Ramos (cell line): Measurements from ENCODE around the gene FANCG.

Source experiments
- in situ Hi-C: fragments of 300-500 bp; cut with MboI; formaldehyde crosslinking; loops from one replicate; pipeline ENCODE4 v1.14.3; 2022; ENCODE audit warnings: low sequenced_read_pairs; ENCODE audit not compliant: unreplicated experiment

Gene FANCG

DNA sequence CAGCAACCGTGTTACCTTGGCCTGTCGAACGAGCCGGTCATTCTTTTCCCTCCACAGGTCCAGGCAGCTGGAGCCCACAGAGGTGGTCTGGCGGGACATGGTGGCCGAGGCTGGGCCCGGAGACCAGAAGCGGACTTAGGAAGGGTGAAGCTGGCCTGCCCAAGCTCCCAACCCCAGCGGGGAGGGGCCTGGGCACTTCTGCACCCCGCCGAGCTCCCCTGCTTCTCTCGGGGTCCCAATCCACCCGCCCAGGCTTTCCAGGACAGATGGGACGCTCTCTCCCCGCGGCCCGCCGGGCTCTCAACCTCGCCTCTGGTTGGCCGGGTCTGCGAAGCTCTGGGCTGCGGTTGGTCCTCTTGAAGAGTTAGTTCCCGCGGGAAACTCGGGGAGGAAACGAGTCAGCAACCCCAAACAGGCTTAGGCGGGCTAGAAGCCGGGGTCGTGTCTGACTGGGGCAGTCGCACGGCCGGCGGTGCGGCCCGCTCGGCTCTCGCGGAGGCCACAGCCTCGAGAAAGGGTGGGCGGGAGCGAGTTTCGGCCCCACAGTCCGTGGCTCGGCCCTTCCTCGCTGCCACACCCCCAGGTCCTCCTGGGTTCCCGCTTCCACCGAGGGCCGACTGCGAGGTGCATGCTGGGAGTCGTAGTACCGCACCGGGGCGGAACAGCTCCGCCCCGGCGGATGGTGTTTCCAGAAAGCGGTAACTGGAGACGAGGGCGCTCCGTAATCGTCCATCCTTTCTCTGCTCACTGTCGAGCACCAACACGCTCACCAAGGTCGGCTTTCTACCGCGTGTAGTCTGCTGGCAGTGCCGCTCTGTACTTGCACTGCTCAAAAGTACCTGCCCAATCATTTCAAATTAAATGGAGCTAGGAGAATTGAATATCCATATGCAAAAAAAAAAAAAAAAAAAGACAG lies at the start of gene FANCG:
Gene FANCG, minus strand, starts transcription at position 517 of the 916 bp plus-strand sequence. Its CDS starts 418 bp downstream, at position 99.
- in situ Hi-C loops = loop anchor here (25.0 kb wide), 1 partner anchor 658 kb away; the partner anchor contains the start of genes CREB3, GBA2, RGP1 and TLN1

DNA sequence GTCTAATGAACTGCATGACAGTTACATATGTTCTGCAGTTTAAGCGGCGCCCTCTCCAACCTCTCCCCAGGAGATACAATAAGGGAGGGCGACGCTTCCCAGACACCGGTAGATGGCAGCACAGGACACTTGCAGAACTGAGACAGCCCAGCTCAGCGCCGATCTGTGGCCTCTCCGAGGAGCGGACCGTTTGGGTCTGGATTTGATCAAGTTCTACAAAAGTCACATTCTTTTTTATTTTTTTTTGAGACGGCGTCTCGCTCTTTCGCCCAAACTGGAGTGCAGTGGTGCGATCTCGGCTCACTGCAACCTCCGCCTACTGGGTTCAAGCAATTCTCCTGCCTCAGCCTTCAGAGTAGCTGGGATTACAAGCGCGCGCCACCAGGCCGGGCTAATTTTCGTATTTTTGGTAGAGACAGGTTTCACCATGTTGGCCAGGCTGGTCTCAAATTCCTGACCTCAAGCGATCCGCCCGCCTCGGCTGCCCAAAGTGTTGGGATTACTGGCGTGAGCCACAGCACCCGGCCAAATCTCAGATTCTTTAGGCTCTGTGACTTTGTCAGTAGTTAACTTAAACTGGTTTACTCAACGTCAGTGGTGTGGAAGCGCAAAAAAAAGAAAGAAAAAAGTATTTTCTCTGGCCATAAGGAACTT lies 37.3 kb upstream of the FANCG start:
- in situ Hi-C loops = loop anchor here (10.0 kb wide), 1 partner anchor 438 kb away; no protein-coding TSS in a partner anchor

DNA sequence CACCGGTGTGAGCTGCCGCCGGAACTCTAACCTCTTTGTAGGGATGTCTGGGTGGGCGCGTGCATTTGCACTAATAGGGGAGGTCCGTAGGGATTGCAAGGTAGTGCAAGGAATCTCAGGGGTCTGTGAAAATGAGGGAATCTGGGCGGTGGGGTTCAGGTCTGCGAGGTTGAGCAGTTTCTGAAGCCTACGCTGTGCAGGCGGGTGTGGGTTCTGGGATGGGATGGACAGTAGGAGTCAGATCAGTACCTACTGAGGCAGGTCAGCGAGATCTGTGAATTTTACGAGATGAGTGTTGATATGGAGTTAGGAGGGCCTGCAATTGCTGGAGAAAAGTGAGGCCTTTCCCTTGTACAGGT lies 36.8 kb upstream of the FANCG start:
- in situ Hi-C loops = loop anchor here (10.0 kb wide), 1 partner anchor 438 kb away; no protein-coding TSS in a partner anchor

- in situ Hi-C loops = loop anchor here (10.0 kb wide), 1 partner anchor 439 kb away; no protein-coding TSS in a partner anchor
Measured at GRCh38 chr9:35115680-35116538, 36.2 kb upstream of the FANCG start, which contains the start of gene ATOSB. Gene ATOSB (minus strand): TSS chr9:35115862. CDS start chr9:35108274, 7,588 bp downstream.

GRCh38 chr9:35114840-35115628 lies 35.3 kb upstream of the FANCG start:
- in situ Hi-C loops = loop anchor here (10.0 kb wide), 1 partner anchor 440 kb away; no protein-coding TSS in a partner anchor

DNA sequence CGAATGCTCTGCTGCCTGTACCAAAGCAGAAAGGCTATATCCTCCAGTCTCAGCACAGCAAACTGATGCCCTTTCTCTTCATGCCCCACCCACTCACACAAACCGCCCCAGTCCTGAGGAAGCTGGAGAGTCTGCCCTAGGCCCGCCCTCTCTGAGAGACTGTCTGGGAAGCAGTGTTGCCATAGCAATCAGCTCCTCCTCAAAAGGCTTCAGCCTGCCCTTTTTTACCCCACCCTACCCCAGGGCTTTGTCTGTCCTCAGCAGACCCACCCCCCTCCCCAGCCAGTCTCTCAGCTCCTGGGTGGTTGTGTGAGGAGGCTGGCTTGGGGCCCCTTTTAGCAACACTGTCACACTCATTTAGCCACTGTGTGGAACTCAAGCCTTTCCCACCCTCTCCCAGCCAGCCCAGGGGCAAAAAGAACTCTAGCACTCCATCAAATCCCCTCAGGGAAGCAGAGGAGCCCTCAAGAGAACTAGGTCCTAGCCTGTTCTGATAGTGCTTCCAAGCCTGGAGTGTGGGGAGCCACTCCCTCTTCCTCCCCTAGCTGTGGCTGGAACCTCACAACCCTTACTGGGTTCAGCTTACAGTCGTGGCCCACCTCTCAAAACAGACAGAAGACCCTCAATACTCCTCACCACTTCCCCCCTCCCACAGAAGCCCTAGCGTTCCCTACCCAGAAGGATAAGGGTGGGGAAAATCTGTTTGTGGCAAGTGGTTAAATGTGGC lies 34.5 kb upstream of the FANCG start:
- in situ Hi-C loops = loop anchor here (10.0 kb wide), 1 partner anchor 441 kb away; no protein-coding TSS in a partner anchor

GRCh38 chr9:35112257-35113020 lies 32.7 kb upstream of the FANCG start:
- in situ Hi-C loops = loop anchor here (10.0 kb wide), 1 partner anchor 442 kb away; no protein-coding TSS in a partner anchor

- in situ Hi-C loops = loop anchor here (10.0 kb wide), 1 partner anchor 444 kb away; no protein-coding TSS in a partner anchor
Measured at GRCh38 chr9:35111001-35111933, 31.5 kb upstream of the FANCG start.

GRCh38 chr9:35110327-35110761 lies 30.6 kb upstream of the FANCG start:
- in situ Hi-C loops = loop anchor here (10.0 kb wide), 1 partner anchor 444 kb away; no protein-coding TSS in a partner anchor

GRCh38 chr9:35108946-35109575 lies 29.3 kb upstream of the FANCG start:
- in situ Hi-C loops = no loop called here

- in situ Hi-C loops = no loop called here
Measured at GRCh38 chr9:35108461-35108860, 28.7 kb upstream of the FANCG start.

DNA sequence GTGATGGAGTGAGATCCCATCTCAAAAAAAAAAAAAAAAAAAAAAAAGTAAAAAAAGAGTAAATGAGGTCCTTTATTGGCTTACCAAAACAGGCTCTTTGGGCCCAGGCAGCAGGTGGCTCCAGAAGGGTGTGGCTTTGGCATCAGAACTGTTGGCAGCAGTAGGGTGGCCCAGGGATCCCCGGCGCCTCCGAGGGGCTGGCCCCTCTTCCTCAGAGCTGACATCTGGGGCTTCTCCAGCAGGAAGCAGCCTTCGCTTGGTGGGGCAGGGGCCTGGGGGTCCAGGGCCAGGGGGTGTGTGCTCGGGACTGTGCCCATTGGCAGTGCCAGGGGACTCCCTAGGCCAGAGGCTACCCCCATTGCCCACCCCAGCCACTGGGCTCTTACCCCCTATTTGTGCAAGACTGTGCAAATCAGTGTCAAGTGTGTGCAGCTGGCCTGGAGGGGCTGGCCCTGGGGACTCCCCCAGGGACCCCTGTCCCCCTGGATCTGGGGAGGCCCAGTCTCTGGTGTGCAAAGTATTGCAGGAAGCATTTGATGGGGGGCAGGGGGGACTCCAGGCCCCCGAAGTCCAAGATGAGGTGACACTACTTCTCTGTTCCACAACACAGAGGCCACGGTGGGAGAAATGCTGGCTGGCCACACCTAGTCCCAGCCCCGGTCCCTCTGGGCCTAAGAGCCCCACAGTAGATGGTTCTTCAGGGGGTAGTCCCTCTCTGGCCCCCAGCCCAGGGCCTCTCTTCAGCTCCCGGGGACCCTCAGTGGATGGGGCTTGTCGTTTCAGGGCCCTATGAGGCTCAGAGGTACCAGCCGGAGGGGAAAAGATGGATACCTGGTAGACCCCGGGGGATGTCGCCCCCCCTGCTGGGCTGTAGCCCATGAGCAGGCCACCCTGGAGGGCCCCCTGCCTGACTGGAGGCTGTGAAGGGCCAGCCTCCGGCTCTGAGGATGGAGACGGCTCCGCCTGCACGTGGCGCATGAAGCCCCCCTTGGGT lies 27.9 kb upstream of the FANCG start:
- in situ Hi-C loops = no loop called here

GRCh38 chr9:35106343-35106730 lies 26.6 kb upstream of the FANCG start:
- in situ Hi-C loops = no loop called here

- in situ Hi-C loops = no loop called here
Measured at GRCh38 chr9:35105571-35106342, 26.0 kb upstream of the FANCG start.
